Tibial artery (tissue), 4 donors: ENCODE measurements around the gene PPIP5K2.
A peak's percentile ranks its signal among the peaks of the same experiment; 100 is the strongest.

Experiments used
- DNase-seq, 2 donors: peaks; one replicate each; pipeline ENCODE4 v3.0.0-alpha.2; 2019
- H3K27ac ChIP-seq, 2 donors: fragments of 200-600 bp; sonication (generic) in 1 of 2; 1 replicate in 1 of 2; 2 replicates in 1 of 2; pipeline ENCODE4 v1.5.1; 2018 to 2019; ENCODE audit warnings: mild to moderate bottlenecking in 1 of 2
- H3K27me3 ChIP-seq, 2 donors: fragments of 200-600 bp; sonication (generic) in 1 of 2; one replicate each; pipeline versions ENCODE4 v1.5.1 to v1.6.0; 2016 to 2019
- H3K36me3 ChIP-seq, 3 donors: fragments of 200-600 bp; sonication (generic) in 2 of 3; one replicate each; pipeline ENCODE4 v1.5.1; 2016 to 2019; ENCODE audit warnings: mild to moderate bottlenecking in 2 of 3
- H3K4me1 ChIP-seq, 4 donors: fragments of 200-600 bp; sonication (generic) in 2 of 4; 1 replicate in 3 of 4; 2 replicates in 1 of 4; pipeline ENCODE4 v1.5.1; 2016 to 2019
- H3K4me3 ChIP-seq, 2 donors: fragments of 200-600 bp; sonication (generic) in 1 of 2; 1 replicate in 1 of 2; 2 replicates in 1 of 2; pipeline ENCODE4 v1.5.1; 2018 to 2019; ENCODE audit warnings: mild to moderate bottlenecking in 2 of 2
- H3K9me3 ChIP-seq, 3 donors: fragments of 200-600 bp; sonication (generic) in 1 of 3; one replicate each; pipeline ENCODE4 v1.5.1; 2016 to 2019
- intact Hi-C: fragments of 100-400 bp; cut with DNase I; formaldehyde crosslinking; loops from one replicate; pipeline ENCODE4 v1.15.0; 2023; ENCODE audit warnings: low total_unique reads
- TF ChIP-seq, protein P1 (sequence below), 2 experiments: fragments of 200-600 bp in 1 of 2; fragments of 450-650 bp in 1 of 2; IDR thresholded peaks; one replicate each; pipeline ENCODE4 v1.5.1; 2017 to 2019; ENCODE audit warnings: antibody characterized with exemption in 2 of 2, mild to moderate bottlenecking in 1 of 2, moderate library complexity in 1 of 2

PPIP5K2 gene

DNA sequence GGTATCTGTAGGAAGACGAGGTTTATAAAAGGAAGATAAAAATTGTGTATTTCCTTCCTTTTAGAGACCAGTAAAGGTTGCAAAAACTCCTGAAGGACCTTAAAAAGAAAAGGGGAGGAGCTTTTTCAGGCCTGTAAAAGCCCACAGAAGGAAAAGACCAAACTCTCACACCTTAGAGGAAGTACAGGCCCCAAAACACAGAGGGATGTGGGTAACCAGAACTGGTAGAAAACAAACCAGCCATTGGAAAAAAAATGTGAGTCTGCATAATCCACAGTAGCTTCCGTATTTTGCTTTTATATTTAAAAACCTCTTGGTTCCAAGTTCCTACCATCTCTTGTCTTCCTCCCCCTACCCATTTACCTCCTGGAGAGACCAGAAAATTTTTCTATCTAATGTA is 8.6 kb upstream of the PPIP5K2 start:
- no peak overlapping the region for H3K27ac ChIP-seq
- intact Hi-C loops = no loop called here

DNA sequence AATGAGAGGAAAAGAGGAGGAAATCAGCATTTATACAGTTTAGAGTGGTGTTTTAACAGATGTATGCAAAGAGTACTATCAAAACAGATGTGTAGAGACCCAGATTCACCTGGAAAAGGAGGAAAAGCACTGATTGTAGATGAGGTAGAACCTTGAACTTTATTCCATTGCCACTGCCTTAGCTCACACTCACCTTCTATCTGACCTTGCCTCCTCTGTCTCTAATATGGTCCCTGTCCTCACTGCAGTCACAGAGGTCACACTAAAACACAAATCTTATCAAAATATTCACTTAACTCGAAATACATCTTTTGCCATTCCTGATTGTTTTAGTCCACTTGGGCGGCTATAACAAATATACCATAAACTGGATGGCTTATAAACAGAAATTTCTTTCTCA is 7.2 kb upstream of the PPIP5K2 start:
- no peaks in the 10 kb centered on the region for H3K27me3 ChIP-seq
- intact Hi-C loops = no loop called here
- DNase-seq = no peak
- H3K4me1 ChIP-seq = peaks cover 0 to 8% (median 0%) of the 10 kb centered on the region in 4 donors
- no peak overlapping the region for H3K4me3 ChIP-seq
- H3K9me3 ChIP-seq = no peaks in the 10 kb centered on the region
- H3K27ac ChIP-seq = no peak overlapping the region
- no peaks in the 10 kb centered on the region for H3K36me3 ChIP-seq
- TF ChIP-seq, protein P1, sequence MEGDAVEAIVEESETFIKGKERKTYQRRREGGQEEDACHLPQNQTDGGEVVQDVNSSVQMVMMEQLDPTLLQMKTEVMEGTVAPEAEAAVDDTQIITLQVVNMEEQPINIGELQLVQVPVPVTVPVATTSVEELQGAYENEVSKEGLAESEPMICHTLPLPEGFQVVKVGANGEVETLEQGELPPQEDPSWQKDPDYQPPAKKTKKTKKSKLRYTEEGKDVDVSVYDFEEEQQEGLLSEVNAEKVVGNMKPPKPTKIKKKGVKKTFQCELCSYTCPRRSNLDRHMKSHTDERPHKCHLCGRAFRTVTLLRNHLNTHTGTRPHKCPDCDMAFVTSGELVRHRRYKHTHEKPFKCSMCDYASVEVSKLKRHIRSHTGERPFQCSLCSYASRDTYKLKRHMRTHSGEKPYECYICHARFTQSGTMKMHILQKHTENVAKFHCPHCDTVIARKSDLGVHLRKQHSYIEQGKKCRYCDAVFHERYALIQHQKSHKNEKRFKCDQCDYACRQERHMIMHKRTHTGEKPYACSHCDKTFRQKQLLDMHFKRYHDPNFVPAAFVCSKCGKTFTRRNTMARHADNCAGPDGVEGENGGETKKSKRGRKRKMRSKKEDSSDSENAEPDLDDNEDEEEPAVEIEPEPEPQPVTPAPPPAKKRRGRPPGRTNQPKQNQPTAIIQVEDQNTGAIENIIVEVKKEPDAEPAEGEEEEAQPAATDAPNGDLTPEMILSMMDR (IDR thresholded peaks at IDR 0.05) = no peak

More for the DNA sequence above, 8.6 kb upstream of the PPIP5K2 start:
- TF ChIP-seq, protein P1 (IDR thresholded peaks at IDR 0.05) = no peak
- Histone ChIP-seq H3K4me1 (no peaks in the 10 kb centered on the region), H3K36me3 (peaks cover 0 to 7% (median 5%) of the 10 kb centered on the region in 3 donors), H3K4me3 (no peak overlapping the region), H3K27me3 (no peaks in the 10 kb centered on the region), H3K9me3 (no peaks in the 10 kb centered on the region)
- DNase-seq = no peak

DNA sequence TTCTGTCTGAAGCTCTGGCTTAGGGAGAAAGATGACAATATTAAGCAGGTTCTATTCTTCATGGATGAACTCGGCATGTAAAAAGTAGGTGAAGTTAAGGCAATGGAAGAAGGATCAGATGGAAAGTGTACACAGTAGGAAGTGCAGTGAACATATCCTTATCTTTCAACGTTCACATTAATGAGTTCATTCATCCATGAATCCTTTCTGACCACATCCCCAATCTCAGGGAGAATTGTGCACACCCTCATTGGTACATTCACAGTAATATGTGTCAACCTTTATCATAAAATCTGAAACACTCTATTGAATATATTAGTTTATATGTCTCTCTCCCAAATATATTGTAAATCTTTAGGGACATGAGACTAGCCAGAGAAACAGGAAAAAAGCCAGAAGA is 5.7 kb upstream of the PPIP5K2 start:
- no peaks in the 10 kb centered on the region for H3K36me3 ChIP-seq
- no peak for DNase-seq
- H3K4me1 ChIP-seq = peaks cover 0 to 19% (median 5%) of the 10 kb centered on the region in 4 donors
- H3K27ac ChIP-seq = no peak overlapping the region
- intact Hi-C loops = no loop called here
- TF ChIP-seq, protein P1 (IDR thresholded peaks at IDR 0.05) = no peak
- H3K27me3 ChIP-seq = no peaks in the 10 kb centered on the region
- H3K9me3 ChIP-seq = no peaks in the 10 kb centered on the region
- H3K4me3 ChIP-seq = no peak overlapping the region

DNA sequence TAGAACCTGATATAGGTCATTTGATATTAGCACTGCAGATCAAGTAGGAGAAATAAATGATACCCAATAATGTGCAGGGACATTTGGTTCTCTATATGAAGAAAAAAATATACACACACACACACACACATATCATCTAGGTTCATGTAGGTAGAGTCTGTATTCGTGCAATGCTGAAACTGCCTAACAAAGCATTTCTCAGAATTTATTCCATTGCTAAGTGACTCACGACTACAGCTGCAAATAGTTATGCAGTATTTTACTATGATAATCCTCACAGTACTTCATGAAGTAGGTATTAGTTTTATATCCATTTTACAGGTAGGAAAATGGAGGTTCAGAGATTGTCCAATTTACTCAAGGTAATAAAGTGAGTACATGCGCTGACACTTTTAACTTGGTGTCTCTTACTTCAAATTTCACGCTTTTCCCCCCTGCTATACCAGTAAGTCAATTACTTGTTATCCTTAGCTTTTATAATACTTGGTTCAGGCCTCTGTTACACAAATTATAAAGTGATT is 2.6 kb upstream of the PPIP5K2 start:
- TF ChIP-seq, protein P1 (IDR thresholded peaks at IDR 0.05) = no peak
- Histone ChIP-seq H3K4me1 (peaks cover 0 to 37% (median 18%) of the 10 kb centered on the region in 4 donors), H3K9me3 (no peaks in the 10 kb centered on the region), H3K36me3 (no peaks in the 10 kb centered on the region), H3K27me3 (no peaks in the 10 kb centered on the region), H3K27ac (peak overlapping the region in 1 of 2 donors; percentile 89), H3K4me3 (no peak overlapping the region)
- intact Hi-C loops = no loop called here
- DNase-seq = no peak

DNA sequence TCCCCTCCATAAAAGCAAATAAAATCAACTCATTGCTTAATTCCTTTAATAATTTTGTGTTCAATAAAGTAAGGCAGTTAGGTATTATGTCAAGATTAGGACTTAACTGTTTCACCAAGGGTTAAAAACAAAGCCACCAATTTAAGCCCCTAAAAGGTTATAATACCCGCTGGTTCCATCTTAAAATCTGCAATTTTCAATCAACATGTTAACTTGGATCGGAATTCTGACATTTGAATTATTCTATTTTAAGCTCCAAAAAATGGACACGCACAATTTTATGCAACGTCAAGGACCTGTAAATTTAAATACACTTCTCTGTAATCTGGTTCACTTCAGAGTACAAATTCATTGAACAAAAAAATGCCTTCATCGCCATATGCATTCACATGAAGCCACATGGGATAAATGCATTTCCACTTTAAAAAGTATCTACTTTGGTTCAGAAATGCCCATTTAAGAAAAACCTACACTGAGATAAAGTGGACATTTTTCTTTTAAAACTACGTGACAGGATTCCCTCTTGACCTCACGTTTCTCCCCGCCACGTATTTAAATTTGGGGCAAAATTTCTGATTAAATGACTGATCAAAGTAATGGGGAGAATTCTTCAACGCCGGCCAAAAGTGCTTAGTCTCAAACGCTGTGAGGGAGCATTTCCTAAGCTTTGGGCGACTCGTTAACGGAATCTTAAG is 884 bp upstream of the PPIP5K2 start:
- intact Hi-C loops = no loop called here

More for the DNA sequence above, 884 bp upstream of the PPIP5K2 start:
- H3K9me3 ChIP-seq = no peaks in the 10 kb centered on the region
- H3K36me3 ChIP-seq = no peaks in the 10 kb centered on the region
- peak overlapping the region; percentile 89 to 93 for H3K27ac ChIP-seq
- H3K4me3 ChIP-seq = peak overlapping the region; percentile 74 to 77
- TF ChIP-seq, protein P1 (IDR thresholded peaks at IDR 0.05) = no peak
- no peaks in the 10 kb centered on the region for H3K27me3 ChIP-seq
- DNase-seq = no peak
- H3K4me1 ChIP-seq = peaks cover 0 to 44% (median 22%) of the 10 kb centered on the region in 4 donors
